A549 (cell line): ENCODE results near the gene ITIH5.

Experiments used
- CHD2 ChIP-seq: fragments of 150-350 bp; IDR thresholded peaks from 2 replicates; pipeline ENCODE4 v1.6.1; 2014; ENCODE audit warnings: low read length; ENCODE audit not compliant: partially characterized antibody
- CTCF ChIP-seq: fragments of >200 bp; sonication (Bioruptor Twin); formaldehyde crosslinking; IDR thresholded peaks from 3 replicates; pipeline ENCODE4 v1.5.1; 2016
- EP300 ChIP-seq, 2 experiments: fragments of >200 bp; sonication (Bioruptor Twin); formaldehyde crosslinking; IDR thresholded peaks; 2 replicates in 1 of 2; 3 replicates in 1 of 2; pipeline ENCODE4 v1.6.1; 2016 to 2017
- JUN ChIP-seq, 2 experiments: fragments of >200 bp; sonication (Bioruptor Twin); formaldehyde crosslinking; IDR thresholded peaks; 2 replicates in 1 of 2; 3 replicates in 1 of 2; pipeline ENCODE4 v1.6.1; 2016 to 2017
- KDM5A ChIP-seq: fragments of 200-600 bp; sonication (generic); IDR thresholded peaks from 2 replicates; pipeline ENCODE4 v1.6.1; 2016; ENCODE audit warnings: antibody characterized with exemption, mild to moderate bottlenecking
- NR3C1 ChIP-seq: fragments of >200 bp; sonication (Bioruptor Twin); formaldehyde crosslinking; IDR thresholded peaks from 3 replicates; pipeline ENCODE4 v1.6.1; 2017
- PBX3 ChIP-seq: IDR thresholded peaks from 2 replicates; pipeline ENCODE4 v1.6.1; 2012
- POLR2A ChIP-seq: IDR thresholded peaks from 2 replicates; pipeline ENCODE4 v1.6.1; 2012; ENCODE audit warnings: mild to moderate bottlenecking, low read length
- RFX5 ChIP-seq: fragments of 450-650 bp; IDR thresholded peaks from 2 replicates; pipeline ENCODE4 v1.7.1; 2014; ENCODE audit warnings: antibody characterized with exemption, mild to moderate bottlenecking, moderate library complexity
- SREBF2 ChIP-seq: fragments of 450-650 bp; IDR thresholded peaks from 2 replicates; pipeline ENCODE4 v1.6.1; 2014; ENCODE audit warnings: mild to moderate bottlenecking, moderate library complexity
- TF ChIP-seq, protein P1 (sequence below): fragments of 150-350 bp; IDR thresholded peaks from 2 replicates; pipeline ENCODE4 v1.6.1; 2014; ENCODE audit warnings: low read depth, mild to moderate bottlenecking, low read length

GRCh38 chr10:7553531-7553930 is 113.2 kb downstream of the ITIH5 start:
- TF ChIP-seq PBX3 (no peak), CTCF (no peak), POLR2A (no peak), KDM5A (no peak), CHD2 (no peak), RFX5 (no peak), NR3C1 (no peak), SREBF2 (no peak), EP300 (IDR thresholded peaks at IDR 0.05) (no peak), JUN (IDR thresholded peaks at IDR 0.05) (no peak)
- TF ChIP-seq, protein P1, sequence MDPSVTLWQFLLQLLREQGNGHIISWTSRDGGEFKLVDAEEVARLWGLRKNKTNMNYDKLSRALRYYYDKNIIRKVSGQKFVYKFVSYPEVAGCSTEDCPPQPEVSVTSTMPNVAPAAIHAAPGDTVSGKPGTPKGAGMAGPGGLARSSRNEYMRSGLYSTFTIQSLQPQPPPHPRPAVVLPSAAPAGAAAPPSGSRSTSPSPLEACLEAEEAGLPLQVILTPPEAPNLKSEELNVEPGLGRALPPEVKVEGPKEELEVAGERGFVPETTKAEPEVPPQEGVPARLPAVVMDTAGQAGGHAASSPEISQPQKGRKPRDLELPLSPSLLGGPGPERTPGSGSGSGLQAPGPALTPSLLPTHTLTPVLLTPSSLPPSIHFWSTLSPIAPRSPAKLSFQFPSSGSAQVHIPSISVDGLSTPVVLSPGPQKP: no peak
